Muscle of leg (tissue), 11 donors: ENCODE measurements around the gene MORN3. TPM values are rescaled to one million over a fixed set of nuclear protein-coding genes. Genes with fewer than 3 reads are reported as not detected.
A peak's percentile ranks its signal among the peaks of the same experiment; 100 is the strongest.
"Not testable (repeated sequence)": the region's sequence is repeated elsewhere in the genome, so short reads cannot be mapped to it uniquely, and the experiment has no call there.

ENCODE experiments used
- DNase-seq: peaks from one replicate; pipeline ENCODE4 v3.0.0; 2013
- H3K27ac ChIP-seq: one replicate; pipeline ENCODE4 v1.5.1; 2013; ENCODE audit warnings: mild to moderate bottlenecking, low read length, control low read depth
- H3K27me3 ChIP-seq: one replicate; pipeline ENCODE4 v1.6.1; 2013; ENCODE audit warnings: low read length; ENCODE audit not compliant: control insufficient read depth, insufficient read depth
- H3K36me3 ChIP-seq: one replicate; pipeline ENCODE4 v1.6.1; 2013; ENCODE audit warnings: low read length; ENCODE audit not compliant: control insufficient read depth, insufficient read depth
- H3K4me1 ChIP-seq: one replicate; pipeline ENCODE4 v1.6.1; 2013; ENCODE audit warnings: low read length; ENCODE audit not compliant: control insufficient read depth, insufficient read depth
- H3K4me3 ChIP-seq: one replicate; pipeline ENCODE4 v1.5.1; 2013; ENCODE audit warnings: low read length, control low read depth
- H3K9me3 ChIP-seq: replicated peaks from 2 replicates; pipeline ENCODE4 v1.6.1; 2013; ENCODE audit warnings: low read depth, low read length; ENCODE audit not compliant: control insufficient read depth
- WGBS: methylation state at CpG from one replicate; pipeline ENCODE4 v1.1.5; 2013; ENCODE audit warnings: missing lambda C conversion rate; ENCODE audit not compliant: insufficient coverage; 5-methylcytosine and 5-hydroxymethylcytosine counted together
- polyA plus RNA-seq, 8 donors: library from polyadenylated mRNA; unstranded; fragments of 120-200 nt; gene quantifications; one replicate each; pipeline versions ENCODE4 v1.2.1 to v1.2.3, GENCODE V29; 2013; ENCODE audit warnings: inconsistent platforms in 1 of 8, low replicate concordance in 1 of 8; ENCODE audit not compliant: insufficient read length in 8 of 8, insufficient read depth in 1 of 8
- total RNA-seq: library from RNA; stranded (reverse); fragments of 120-200 nt; gene quantifications from one replicate; pipeline ENCODE4 v1.2.4, GENCODE V29; 2013

MORN3 gene
- total and polyA plus RNA-seq, 9 donors, result 0.13 to 0.96 (median 0.23) TPM

DNA sequence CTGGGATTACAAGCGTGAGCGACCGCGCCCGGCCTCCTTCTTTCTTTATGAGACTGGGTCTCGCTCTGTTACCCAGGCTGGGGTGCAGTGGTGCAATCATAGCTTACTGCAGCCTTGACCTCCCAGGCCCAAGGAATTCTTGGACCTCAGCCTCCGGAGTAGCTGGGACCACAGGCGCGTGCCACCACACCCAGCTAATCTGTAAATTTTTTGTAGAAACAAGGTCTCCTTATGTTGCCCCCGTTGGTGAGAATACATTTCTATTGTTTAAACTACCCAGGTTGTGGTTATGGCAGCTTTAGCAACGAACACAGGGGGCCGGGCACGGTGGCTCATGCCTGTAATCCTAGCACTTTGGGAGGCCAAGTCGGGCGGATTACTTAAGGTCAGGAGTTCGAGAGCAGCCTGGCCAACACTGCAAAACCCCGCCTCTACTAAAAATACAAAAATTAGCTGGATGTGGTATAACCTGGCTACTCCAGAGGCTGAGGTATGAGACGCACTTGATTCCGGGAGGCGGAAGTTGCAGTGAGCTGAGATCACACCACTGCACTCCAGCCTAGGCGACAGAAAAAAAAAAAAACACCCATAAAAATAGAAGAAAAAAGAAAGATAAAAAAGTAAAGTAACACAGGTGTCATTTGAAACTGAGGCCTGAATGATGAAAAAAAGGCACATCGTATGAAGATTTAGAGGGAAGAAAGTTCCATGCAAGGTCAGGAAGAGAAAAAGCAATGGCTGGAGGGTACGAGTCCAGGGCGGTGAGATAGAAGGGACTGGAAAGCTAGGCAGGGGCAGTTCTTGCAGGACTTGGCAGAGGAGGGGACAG is 42.1 kb upstream of the MORN3 start:
- Histone ChIP-seq H3K36me3 (peaks cover 13% of the 10 kb centered on the region), H3K27ac (peak overlapping the region; percentile 99), H3K4me3 (peak overlapping the region; percentile 92), H3K4me1 (peaks cover 30% of the 10 kb centered on the region), H3K9me3 (no peaks in the 10 kb centered on the region), H3K27me3 (no peaks in the 10 kb centered on the region)
- no peak for DNase-seq
- 61% methylated on average over 12 of the region's 24 CpGs for WGBS

DNA sequence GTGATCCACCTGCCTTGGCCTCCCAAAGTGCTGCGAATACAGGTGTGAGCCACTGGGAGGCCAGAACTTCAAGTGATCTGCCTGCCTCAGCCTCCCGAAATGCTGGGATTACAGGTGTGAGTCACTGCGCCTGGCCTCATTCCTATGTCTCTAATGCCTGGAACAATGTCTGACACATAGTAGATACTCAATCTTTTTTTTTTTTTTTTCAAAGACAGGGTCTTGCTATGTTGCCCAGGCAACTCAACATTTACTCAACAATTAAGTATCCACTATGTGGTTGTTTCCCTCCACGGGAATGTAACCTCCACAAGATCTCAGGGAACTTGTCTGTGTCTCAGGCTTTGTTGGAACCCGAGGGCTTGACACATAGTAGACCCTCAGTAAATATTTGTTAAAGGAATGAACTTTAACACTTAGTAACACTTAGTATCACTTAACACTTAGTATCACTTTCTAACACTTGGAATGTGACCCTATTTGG is 40.1 kb upstream of the MORN3 start:
- Histone ChIP-seq H3K27ac (no peak overlapping the region), H3K27me3 (no peaks in the 10 kb centered on the region), H3K4me3 (no peak overlapping the region), H3K9me3 (no peaks in the 10 kb centered on the region), H3K36me3 (no peaks in the 10 kb centered on the region), H3K4me1 (peaks cover 26% of the 10 kb centered on the region)
- WGBS, result 67% methylated on average over 2 of the region's 5 CpGs
- no peak for DNase-seq

DNA sequence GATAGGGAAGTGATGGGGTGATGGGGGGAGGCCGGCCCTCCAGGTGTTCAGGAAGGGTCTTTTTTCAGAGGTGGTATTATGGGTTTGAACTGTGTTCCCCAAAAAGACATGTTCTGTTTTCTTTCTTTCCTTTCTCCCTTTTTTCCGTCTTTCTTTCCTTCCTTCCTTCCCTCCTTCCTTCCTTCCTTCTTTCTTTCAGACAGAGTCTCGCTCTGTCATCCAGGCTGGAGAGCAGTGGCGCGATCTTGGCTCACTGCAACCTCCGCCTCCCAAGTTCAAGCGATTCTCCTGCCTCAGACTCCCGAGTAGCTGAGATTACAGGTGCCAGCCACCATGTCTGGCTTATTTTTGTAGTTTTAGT is 39.6 kb upstream of the MORN3 start:
- H3K27ac ChIP-seq, H3K27me3 ChIP-seq, H3K9me3 ChIP-seq, H3K36me3 ChIP-seq, H3K4me3 ChIP-seq, DNase-seq: not testable (repeated sequence)
- peaks cover 22% of the 10 kb centered on the region for H3K4me1 ChIP-seq
- WGBS, result 80% methylated on average over 7 of the region's 8 CpGs

DNA sequence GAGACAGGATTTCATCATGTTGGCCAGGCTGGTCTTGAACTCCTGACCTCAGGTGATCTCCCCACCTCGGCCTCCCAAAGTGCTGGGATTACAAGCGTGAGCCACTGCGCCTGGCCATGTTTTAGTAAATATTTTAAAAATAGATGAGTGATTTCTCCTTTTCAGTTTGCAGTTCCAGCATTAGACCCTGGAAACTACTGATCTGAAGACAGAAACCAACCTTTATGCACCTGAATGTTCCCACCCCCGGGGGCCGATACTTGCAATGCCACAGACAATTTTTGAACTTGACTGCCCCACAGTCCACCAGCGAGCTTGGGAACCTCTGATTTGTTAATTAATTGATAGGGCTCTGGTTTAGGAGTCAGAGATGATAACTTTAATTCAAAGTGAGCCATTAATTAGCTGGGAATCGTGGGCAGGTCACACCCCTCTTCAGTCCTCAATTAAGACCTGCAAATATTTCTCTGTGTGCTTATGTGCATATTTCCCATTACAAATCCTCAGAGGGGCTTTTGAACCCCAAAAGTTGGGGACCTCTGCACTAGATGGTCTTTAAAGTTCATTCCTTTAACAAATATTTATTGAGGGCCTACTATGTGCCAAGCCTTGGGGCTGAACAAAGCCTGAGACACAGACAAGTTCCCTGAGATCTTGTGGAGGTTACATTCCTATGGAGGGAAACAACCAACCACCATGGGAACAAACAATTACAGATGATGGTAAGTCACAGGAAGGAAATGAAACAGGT is 39.0 kb upstream of the MORN3 start:
- Histone ChIP-seq H3K27ac (no peak overlapping the region), H3K4me3 (no peak overlapping the region), H3K27me3 (no peaks in the 10 kb centered on the region), H3K9me3 (no peaks in the 10 kb centered on the region), H3K36me3 (no peaks in the 10 kb centered on the region), H3K4me1 (peaks cover 17% of the 10 kb centered on the region)
- no peak for DNase-seq
- WGBS, result no CpG with 5 or more reads among the region's 7 CpGs

DNA sequence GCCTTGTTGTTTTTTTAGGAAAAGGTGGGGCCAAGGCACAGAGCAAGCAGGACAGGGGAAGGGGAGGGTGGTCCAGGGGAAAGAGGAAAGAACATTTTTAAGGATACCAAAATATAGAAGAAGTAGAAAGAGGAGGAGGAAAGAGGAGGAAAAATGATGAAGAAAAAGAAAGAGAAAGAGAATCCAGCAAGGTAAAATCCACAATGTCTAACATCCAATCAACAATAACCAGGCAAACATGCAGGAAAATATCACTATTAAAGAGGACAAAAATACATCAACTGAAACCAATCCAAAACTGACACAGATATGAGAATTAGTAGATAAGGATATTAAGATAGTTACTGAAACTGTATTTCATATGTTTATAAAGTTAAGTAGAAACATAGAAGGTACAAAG is 36.1 kb upstream of the MORN3 start:
- H3K27me3 ChIP-seq, result no peaks in the 10 kb centered on the region
- H3K36me3 ChIP-seq, result no peaks in the 10 kb centered on the region
- H3K9me3 ChIP-seq, result no peaks in the 10 kb centered on the region
- peaks cover 3% of the 10 kb centered on the region for H3K4me1 ChIP-seq
- H3K4me3 ChIP-seq, result no peak overlapping the region
- no peak overlapping the region for H3K27ac ChIP-seq
- no peak for DNase-seq

GRCh38 chr12:121702944-121703343 is 33.5 kb upstream of the MORN3 start:
- Histone ChIP-seq H3K4me1 (no peaks in the 10 kb centered on the region), H3K27me3 (no peaks in the 10 kb centered on the region), H3K4me3 (no peak overlapping the region), H3K9me3 (no peaks in the 10 kb centered on the region), H3K36me3 (no peaks in the 10 kb centered on the region), H3K27ac (no peak overlapping the region)
- 81% methylated on average over 5 of the region's 6 CpGs for WGBS
- DNase-seq, result no peak

DNA sequence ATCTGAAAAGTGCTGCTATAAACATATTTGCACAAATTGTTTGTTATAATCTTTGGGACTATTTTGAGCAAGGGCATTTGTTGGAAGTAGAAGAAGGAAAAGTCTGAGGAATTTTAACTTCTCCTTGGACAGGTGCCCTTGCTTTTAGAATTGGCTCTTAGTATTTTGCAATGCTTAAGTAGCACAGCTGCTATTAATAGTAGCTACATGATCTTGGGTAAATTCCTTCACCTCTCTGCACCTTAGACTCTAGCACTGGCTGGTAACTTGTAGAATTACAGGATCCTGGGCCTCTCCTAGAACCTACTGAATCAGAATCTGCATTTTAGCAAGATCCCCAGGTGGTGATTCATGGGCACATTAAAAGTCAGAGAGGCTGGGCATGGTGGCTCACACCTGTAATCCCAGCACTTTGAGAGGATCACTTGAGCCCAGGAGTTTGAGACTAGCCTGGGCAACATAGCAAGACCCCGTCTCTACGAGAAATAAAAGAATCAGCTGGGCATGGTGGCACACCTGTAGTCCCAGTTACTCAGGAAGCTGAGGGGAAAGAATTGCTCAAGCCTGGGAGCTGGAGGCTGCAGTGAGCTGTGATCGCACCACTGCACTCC is 32.3 kb upstream of the MORN3 start:
- no peak for DNase-seq
- no peak overlapping the region for H3K4me3 ChIP-seq
- no peak overlapping the region for H3K27ac ChIP-seq
- no peaks in the 10 kb centered on the region for H3K4me1 ChIP-seq
- 100% methylated on average over 2 of the region's 3 CpGs for WGBS
- H3K36me3 ChIP-seq, result no peaks in the 10 kb centered on the region
- no peaks in the 10 kb centered on the region for H3K9me3 ChIP-seq
- H3K27me3 ChIP-seq, result no peaks in the 10 kb centered on the region

DNA sequence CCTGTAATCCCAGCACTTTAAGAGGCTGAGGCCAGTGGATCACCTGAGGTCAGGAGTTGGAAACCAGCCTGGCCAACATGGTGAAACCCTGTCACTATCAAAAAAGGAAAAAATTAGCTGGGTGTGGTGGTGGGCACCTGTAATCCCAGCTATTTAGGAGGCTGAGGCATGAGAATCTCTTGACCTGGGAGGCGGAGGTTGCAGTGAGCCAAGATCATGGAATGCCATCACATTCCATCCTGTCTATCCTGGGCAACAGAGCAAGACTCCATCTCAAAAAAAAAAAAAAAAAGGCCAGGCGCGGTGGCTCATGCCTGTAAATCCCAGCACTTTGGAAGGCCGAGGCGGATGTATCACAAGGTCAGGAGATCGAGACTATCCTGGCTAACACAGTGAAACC is 28.4 kb upstream of the MORN3 start:
- not testable (repeated sequence) for DNase-seq, H3K4me3 ChIP-seq, H3K9me3 ChIP-seq, H3K4me1 ChIP-seq, H3K27me3 ChIP-seq, H3K36me3 ChIP-seq, H3K27ac ChIP-seq
- 100% methylated on average over 1 of the region's 6 CpGs for whole genome bisulfite sequencing

DNA sequence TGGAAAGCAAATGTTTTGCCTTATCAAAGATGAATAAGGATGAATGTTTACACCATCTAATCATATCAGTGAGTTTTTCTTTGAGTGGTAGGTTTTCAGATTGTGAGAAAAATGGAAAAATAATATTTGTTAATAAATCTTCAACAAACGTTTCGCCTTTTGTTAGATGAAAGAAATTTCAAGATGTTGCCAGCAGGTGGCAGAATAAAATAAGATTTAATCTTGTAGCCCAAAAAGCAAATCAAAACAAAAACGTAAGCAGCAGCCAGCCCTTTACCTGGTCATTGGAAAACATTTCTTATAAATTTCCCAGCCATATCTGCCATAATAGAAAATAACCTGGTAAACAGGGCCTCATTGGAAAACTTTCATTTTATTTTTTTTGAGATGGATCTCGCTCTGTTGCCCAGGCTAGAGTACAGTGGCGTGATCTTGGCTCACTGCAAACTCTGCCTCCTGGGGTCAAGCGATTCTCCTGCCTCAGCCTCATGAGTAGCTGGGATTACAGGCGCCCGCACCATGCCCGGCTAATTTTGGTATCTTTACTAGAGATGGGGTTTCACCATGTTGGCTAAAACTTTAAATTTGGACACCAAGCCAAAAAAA is 27.7 kb upstream of the MORN3 start:
- 57% methylated on average over 3 of the region's 9 CpGs for WGBS
- DNase-seq, result peak; percentile 69
- no peak overlapping the region for H3K4me3 ChIP-seq
- no peak overlapping the region for H3K27ac ChIP-seq
- no peaks in the 10 kb centered on the region for H3K4me1 ChIP-seq
- no peaks in the 10 kb centered on the region for H3K36me3 ChIP-seq
- no peaks in the 10 kb centered on the region for H3K9me3 ChIP-seq
- no peaks in the 10 kb centered on the region for H3K27me3 ChIP-seq

GRCh38 chr12:121693155-121693687 is 23.8 kb upstream of the MORN3 start:
- 60% methylated on average over 2 of the region's 7 CpGs for WGBS
- no peak overlapping the region for H3K27ac ChIP-seq
- H3K36me3 ChIP-seq, result no peaks in the 10 kb centered on the region
- H3K27me3 ChIP-seq, result peaks cover 4% of the 10 kb centered on the region
- no peaks in the 10 kb centered on the region for H3K9me3 ChIP-seq
- no peak overlapping the region for H3K4me3 ChIP-seq
- peaks cover 3% of the 10 kb centered on the region for H3K4me1 ChIP-seq
- no peak for DNase-seq
